NCI-H1048 (cell line): ENCODE results near the gene ZNF532.
"Not testable (repeated sequence)": the region's sequence is repeated elsewhere in the genome, so short reads cannot be mapped to it uniquely, and the experiment has no call there.

Experiments
- DNase-seq: peaks from one replicate; lab custom pipeline; 2025; lab: John Stamatoyannopoulos, UW

The ZNF532 gene

GRCh38 chr18:58847383-58848071 lies 17.1 kb upstream of the ZNF532 start:
- no peak for DNase-seq

GRCh38 chr18:58848685-58849084 lies 16.0 kb upstream of the ZNF532 start:
- no peak for DNase-seq

DNA sequence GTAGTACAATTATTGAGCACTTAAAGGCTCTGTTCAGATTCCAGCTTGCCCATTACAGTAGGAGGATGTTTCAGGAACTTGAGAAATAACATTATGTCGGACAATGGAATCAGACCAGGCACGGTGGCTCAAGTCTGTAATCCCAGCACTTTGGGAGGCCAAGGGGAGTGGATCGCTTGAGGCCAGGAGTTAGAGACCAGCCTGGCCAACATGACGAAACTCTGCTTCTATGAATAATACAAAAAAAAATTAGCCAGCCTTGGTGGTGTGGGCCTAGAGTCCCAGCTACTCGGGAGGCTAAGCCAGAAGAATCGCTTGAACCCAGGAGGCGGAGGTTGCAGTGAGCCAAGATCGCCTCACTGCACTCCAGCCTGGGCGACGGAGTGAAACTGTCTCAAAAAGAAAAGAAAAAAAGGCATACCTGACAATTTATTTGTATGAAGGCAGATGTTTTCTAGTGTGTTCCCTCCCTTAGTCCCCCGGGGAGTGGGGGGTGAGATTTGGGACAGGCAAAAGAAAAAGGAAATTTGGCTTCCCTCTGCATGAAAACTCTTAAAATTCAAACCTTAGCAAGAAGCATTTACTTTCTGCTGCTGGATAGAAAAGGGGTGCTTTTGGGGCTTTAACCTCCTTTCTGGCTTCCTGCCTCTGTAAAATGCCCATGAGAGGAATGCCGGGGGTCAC lies 13.7 kb upstream of the ZNF532 start:
- no peak for DNase-seq

DNA sequence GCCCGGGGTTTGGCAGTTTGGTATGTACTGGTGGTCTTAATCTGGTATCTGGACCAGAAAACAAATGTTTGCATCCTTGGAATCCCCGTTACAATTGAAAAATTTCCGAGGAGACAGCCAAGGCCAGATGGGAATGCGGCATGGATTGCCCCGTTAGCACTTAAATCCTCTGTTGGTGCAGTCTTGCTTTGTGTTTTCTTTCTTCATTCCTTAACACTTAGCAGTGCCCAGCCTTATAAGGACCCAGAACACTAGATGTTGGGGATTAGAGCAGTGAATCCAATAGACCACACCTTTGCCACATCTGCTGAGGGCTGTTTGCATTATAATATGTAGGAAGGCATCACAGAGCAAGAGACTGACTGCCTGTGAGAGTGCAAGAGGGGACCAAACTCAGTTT lies 12.8 kb upstream of the ZNF532 start:
- no peak for DNase-seq

GRCh38 chr18:58852629-58853028 lies 12.0 kb upstream of the ZNF532 start:
- no peak for DNase-seq

DNA sequence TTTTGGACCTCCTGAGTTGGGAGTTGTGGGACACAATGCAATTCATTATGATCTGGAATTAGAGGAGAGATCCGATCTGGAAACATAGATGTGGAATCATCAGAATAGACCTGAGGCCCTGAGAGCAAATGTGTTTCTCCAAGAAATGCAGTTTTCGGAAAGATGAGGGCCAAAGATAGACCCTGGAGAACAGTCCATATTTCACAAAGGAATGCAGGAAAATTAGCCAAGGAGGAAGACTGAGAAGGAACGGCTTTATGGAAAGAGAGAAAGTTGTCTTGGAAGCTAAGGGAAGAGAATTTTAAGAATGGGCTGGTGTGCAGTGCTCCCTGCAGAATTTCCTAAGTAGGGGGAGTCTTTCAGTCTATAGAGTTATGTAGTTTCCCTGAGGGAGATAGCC lies 11.1 kb upstream of the ZNF532 start:
- DNase-seq: no peak

DNA sequence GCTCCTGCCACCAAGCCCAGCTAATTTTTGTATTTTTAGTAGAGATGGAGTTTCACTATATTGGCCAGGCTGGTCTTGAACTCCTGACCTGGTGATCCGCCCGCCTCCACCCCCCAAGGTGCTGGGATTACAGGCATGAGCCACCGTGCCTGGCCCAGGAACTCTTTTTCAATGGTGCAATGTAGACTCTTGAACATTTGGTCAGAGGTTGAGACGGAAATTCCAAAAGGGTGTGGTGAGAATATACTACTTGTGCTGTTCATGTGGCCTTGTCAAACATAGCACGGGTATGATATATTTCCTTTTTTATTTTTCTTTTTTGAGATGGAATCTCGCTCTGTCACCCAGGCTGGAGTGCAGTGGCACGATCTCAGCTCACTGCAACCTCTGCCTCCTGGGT lies 9.2 kb upstream of the ZNF532 start:
- not testable (repeated sequence) for DNase-seq

GRCh38 chr18:58856881-58857280 lies 7.8 kb upstream of the ZNF532 start:
- no peak for DNase-seq

DNA sequence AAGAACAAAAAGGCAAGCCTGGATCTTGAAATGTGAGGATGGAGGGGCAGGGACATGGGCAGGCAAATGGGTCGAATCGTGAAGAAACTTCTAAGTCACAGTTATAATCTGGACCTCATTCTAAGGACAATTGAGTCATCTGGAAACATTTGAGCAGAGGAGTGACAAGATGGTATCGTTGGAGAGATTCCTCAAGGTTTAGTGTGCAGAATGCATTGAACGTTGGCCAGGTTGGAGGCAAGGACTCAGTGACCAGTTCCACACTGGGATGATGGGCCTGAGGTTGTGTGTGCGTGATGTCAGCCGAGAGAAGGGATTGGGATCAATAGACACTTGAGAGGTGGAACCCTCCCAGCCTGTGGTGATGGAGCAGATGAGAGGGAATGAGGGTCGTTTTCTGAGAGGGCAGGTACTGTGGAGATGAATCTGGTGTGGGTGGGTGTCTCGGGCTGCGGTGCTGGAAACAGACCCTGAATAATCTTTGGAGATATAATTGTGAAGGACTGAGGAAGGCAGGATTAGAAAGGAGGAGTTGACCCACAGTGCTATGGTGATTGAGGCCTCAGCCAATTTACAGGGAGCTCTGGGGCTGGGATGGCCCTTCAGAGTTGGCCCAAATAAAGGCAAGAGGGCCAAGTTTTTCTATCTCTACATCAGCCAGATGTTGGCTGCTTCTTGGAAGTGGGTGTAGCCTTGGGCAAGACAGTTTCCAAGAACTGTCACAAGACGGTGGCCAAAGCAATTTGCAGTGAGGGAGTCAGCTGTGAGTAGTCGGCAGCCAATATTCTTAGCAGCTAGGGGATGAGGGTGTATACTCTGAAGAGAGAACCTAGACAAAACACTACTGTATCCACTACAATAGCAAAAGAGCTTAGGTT lies 5.8 kb upstream of the ZNF532 start:
- no peak for DNase-seq

- no peak for DNase-seq
Measured at GRCh38 chr18:58859907-58860306, 4.8 kb upstream of the ZNF532 start.

GRCh38 chr18:58860747-58861231 lies 3.9 kb upstream of the ZNF532 start:
- DNase-seq: no peak

- no peak for DNase-seq
Measured at GRCh38 chr18:58861353-58861752, 3.3 kb upstream of the ZNF532 start.

DNA sequence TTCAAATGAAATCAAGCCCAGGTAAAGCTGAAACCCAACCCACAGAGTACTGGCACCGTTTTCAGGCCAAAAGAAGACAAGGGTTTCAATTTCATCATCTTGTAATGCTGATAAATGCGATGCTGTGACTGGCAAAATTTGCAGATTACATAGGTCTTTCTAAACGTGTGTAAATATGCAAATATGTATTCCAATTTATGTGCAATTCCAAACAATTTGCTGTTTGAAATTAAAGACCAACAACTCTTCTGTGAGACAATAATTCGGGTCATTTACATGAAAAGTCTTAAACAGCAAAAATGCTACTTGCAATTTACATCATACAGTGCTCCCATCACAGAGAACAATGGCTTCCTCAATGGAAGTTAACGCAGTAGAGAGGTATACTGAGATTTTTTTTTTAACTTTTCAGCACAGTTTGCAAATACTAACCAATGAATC lies 2.8 kb upstream of the ZNF532 start:
- no peak for DNase-seq

GRCh38 chr18:58862356-58862755 lies 2.3 kb upstream of the ZNF532 start:
- no peak for DNase-seq

DNA sequence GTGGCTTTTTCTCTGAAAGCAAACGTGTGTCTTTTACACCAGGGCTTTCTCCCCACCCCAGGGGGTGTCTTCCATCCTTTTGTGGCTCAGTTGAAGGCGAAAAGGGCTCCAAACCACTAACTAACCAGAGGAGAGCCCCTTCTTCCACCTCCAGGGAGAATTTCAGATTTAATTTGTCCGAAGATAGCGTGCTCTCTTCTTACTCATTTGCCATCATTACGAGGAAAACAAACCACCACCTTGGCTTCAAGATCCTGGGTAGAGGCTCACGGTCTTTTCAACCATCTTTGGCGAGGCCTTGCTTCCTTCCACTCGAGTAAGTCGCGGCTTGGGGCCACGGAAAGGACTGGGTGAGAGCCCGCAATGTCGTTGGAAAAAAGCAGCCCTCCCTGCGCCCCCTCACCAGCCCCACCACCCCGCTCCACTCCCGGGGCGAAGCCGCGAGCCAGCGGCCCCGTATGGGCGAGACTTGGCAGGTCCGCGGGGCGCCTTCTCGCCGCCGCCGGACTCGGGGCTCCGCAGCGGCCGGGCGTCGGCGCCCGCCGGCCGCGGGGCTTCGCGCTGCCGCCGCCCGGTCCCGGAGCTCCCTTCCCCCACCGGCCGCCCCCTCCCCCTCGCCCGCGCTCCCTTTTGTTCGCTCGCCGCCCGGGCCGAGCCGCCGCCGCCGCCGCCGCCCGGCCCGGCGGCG lies 1.7 kb upstream of the ZNF532 start:
- DNase-seq: no peak

DNA sequence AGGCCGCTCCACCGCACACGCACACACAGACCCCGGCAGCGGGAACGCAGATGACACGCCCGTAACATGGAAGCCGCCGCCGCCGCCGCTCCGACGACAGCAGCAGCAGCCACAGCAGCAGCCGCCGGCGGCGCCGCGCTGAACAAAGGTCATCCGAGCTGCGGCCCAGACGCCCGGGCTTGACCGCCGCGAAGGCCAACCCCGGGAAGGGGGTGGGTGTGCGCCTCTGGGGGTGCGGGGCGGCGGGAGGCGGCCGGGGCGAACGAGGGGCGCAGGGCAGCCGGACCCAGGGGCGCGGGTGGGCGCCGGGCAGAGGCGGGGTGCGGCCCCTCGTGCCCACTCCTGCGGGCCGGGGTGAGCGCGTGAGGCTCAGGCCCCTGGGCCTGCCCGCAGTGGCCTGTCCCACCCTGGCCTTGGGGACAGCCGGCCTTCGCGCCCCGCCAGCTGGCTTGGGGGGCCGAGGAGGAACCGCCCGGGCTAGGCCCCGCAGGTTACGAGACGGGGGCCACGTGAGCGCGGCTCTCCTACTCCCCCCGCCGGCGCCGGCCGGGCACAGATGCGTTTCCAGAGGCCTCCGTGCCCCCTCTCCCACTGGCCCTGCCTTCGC lies 1.0 kb upstream of the ZNF532 start:
- no peak for DNase-seq

DNA sequence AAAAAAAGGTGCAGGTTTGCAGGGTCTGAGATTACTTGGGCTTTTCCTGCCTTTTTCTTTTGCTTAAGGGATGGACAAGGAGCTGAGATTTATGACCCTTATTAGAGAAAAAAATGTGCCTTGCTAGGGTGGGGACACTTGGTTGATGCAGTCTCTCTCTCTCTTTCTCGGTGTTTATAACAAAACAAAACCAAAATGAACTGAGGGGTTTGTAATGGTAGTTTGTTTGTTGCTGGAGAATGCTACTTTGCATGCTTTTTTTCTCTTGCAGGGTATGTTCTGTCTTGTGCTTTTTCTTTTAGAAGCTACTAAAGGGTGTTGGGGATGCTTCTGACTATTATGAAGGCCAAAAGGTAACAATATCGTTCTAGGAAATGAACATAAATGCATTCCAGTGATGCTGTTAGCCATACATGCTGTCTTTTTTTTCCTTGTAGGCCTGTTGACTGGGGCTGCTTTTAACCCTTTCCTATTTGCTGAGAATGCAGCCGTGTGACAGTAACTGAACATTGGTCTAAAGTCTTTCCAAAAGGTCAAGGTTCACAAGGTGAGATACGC lies 435 bp downstream of the ZNF532 start:
- no peak for DNase-seq

DNA sequence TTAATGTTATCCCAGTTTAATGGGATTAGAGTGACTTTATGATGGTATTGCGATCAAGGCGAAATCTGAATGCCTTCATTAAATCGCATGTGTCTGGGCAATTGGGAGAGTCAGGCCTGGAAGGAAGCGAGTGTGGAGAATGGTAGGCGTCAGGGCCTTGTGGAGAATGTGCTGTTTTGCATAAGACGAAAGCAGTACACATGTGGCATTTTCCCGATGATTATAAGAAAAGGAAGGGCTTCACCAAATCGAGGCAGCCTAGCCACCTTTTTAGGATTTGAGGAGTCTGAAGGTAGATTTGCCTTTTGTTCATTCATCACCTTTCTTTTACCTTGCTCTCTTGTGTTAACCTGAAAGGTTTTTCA lies 1.0 kb downstream of the ZNF532 start:
- no peak for DNase-seq

GRCh38 chr18:58866066-58866772 lies 1.5 kb downstream of the ZNF532 start:
- DNase-seq: no peak

DNA sequence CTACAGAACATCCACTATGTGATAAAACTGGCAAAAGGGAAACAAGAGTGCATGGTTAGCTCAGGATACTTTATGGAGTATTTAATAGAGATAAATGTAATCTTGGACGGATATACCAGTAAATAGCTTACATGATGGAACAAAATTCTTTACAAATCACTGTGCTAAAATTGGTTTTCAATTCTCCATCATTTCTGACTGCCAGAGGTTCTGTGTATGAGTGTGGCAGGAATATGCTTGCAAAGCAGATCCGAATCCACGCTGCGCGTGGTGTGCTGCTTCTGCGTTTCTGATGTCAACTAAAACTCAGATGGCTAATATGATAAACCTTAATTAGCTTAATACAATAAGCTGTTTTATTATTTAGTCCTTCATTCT lies 2.1 kb downstream of the ZNF532 start:
- no peak for DNase-seq
